Measurements from ENCODE around the gene NBPF10.
"Not testable (repeated sequence)": the region's sequence is repeated elsewhere in the genome, so short reads cannot be mapped to it uniquely, and the experiment has no call there.

NBPF10 gene

GRCh38 chr1:146144465-146144864 lies at the start of gene NBPF10:
TSS of gene NBPF10 (minus strand) at chr1:146144804. CDS start at chr1:146144769, 35 bp downstream.
- not testable (repeated sequence) for DNase-seq

GRCh38 chr1:146174531-146174930 lies 29.9 kb upstream of the NBPF10 start:
- not testable (repeated sequence) for DNase-seq

GRCh38 chr1:146167740-146168139 lies 23.1 kb upstream of the NBPF10 start:
- not testable (repeated sequence) for DNase-seq

- not testable (repeated sequence) for DNase-seq
Measured at GRCh38 chr1:146167273-146167672, 22.7 kb upstream of the NBPF10 start.
